Astrocyte of the spinal cord (primary cell): Measurements from ENCODE around the gene GABARAPL2.

Experiments used
- DNase-seq: peaks from one replicate; pipeline ENCODE4 v3.0.0; 2011; ENCODE audit warnings: low read depth, low spot score
- H3K4me3 ChIP-seq: 2 replicates; pipeline ENCODE4 v1.5.1; 2011; ENCODE audit warnings: low read depth, mild to moderate bottlenecking, low read length, moderate library complexity
- CTCF ChIP-seq: IDR thresholded peaks from 2 replicates; pipeline ENCODE4 v1.5.1; 2012; ENCODE audit warnings: low read depth, mild to moderate bottlenecking, low read length, inconsistent platforms
- in situ Hi-C: cut with HindIII; loops from 2 replicates; pipeline ENCODE4 v1.10.0; 2017; ENCODE audit warnings: low sequenced_read_pairs

Gene GABARAPL2

GRCh38 chr16:75566040-75566757 is at the start of gene GABARAPL2:
Gene GABARAPL2 (plus strand): TSS chr16:75566379. CDS start chr16:75566487, 108 bp downstream.
- H3K4me3 ChIP-seq: peak within 1 kb of the TSS; percentile 60
- in situ Hi-C loops: no loop called here
- peak; percentile 79 for DNase-seq
- TF ChIP-seq CTCF: no peak

GRCh38 chr16:75519175-75519574 is 47.0 kb upstream of the GABARAPL2 start:
- no peak for DNase-seq
- in situ Hi-C loops: no loop called here
- no peak overlapping the region for H3K4me3 ChIP-seq
- no peak for TF ChIP-seq CTCF

- TF ChIP-seq CTCF: no peak
Measured at GRCh38 chr16:75526032-75526790, 40.0 kb upstream of the GABARAPL2 start.

GRCh38 chr16:75527825-75528299 is 38.3 kb upstream of the GABARAPL2 start:
- no peak overlapping the region for H3K4me3 ChIP-seq
- TF ChIP-seq CTCF: no peak
- no peak for DNase-seq
- in situ Hi-C loops: no loop called here

More at GRCh38 chr16:75526032-75526790, 40.0 kb upstream of the GABARAPL2 start:
- H3K4me3 ChIP-seq: no peak overlapping the region
- in situ Hi-C loops: no loop called here
- DNase-seq: no peak

- no peak for DNase-seq
- in situ Hi-C loops: no loop called here
- no peak for TF ChIP-seq CTCF
- no peak overlapping the region for H3K4me3 ChIP-seq
Measured at GRCh38 chr16:75529056-75529905, 36.9 kb upstream of the GABARAPL2 start.

- no peak overlapping the region for H3K4me3 ChIP-seq
- DNase-seq: no peak
- TF ChIP-seq CTCF: no peak
- in situ Hi-C loops: no loop called here
Measured at GRCh38 chr16:75529959-75530358, 36.2 kb upstream of the GABARAPL2 start.
